Activated CD4-positive, alpha-beta T cell treated with anti-CD3 and anti-CD28 coated beads, Interleukin-2, amount 50 U/mL, for 16 hours (primary cell): ENCODE results near the gene UNC79.

Experiments
- DNase-seq: peaks from one replicate; pipeline ENCODE4 v3.0.0-alpha.2; 2020

UNC79 gene

DNA sequence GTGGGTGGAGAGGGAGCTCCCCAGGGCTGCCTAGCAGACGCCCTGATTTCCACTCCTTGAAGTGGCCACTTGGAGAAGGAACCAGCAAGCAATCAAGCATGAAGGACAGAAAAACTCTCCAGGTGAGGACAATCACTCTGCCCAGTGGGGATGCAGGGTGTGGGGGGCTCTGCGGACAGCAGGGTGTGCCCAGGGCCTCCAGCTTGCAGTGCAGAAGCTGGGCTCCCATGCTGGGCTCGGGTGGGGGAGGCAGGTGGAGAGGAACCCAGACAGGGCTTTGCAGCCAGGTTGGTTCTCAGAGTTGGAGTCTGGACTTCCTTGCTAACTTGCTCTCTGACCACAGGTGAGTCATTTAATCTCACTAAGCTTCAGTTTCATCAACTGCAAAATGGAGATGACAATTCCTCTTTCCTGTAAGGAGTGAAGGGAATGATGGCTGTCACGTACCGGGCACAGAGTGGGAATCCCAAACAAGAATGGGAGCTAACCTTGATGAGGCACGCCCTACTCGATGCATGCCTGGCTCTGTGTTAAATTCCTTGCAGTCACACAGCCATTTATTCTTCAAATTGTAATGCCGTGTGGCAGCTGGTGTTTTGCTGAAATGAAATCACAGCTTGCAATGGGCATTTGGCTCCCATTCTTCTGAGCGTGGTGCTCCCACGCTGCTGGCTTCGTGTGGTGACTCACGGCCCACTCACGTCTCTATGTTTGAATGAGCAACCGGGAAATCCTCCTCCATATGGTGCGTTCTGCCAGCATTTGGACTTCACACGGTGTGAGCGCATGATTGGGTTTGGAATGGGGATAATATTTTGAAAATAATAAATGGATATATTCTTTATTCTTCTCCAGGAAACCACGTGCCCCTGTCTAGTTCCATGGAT is 282.3 kb downstream of the UNC79 start:
- DNase-seq = no peak

DNA sequence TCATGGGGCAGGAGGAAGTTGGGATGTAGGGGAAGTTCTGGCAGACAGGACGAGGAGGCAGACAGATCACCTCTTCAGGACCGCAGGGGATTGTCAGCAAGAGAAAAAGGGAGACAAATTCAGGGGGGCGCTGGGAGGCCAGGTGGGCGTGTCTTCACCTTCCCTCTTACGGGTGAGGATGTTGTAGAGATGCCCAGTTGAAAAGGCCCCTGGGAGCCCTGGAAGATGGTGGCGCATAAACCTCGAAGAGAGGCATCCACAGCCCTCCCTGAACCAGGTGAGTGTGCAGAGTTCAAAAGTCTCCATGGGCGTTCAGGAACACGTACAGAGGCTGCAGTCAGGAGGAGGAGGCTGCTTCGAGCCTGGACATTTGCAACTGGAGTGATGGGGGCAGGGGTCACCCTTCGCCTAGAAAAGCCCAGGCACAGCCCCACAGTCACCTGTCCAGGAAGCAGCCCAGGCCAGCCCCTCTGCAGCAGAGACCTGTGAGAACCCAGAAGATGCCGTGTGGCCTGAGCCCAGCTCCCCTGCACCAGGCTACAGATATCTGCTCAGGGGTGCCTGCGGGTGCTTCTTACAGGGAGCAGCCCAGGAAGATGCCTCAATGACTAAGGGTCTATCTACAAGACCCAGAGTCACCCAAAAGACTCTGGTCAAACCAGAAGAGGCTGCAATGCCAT is 283.1 kb downstream of the UNC79 start:
- DNase-seq = no peak

DNA sequence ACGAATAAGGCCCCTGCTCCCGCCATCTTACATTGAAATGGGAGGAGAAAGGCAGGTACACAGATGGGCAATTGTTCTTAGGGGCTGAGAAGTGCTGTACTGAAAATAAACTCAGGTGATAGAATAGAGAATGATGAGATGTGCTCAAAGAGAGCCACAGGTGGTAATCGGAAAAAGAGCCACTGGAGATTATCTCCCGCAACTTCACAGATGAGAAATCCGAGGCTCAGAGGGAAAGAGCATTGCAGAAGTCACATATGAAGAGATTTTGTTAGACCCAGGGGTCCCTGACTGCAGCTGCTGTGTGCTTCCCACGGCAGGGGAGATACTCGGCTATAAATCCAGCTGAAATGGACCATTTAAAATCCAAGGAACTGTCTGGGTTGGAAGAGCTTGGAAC is 283.9 kb downstream of the UNC79 start:
- no peak for DNase-seq

DNA sequence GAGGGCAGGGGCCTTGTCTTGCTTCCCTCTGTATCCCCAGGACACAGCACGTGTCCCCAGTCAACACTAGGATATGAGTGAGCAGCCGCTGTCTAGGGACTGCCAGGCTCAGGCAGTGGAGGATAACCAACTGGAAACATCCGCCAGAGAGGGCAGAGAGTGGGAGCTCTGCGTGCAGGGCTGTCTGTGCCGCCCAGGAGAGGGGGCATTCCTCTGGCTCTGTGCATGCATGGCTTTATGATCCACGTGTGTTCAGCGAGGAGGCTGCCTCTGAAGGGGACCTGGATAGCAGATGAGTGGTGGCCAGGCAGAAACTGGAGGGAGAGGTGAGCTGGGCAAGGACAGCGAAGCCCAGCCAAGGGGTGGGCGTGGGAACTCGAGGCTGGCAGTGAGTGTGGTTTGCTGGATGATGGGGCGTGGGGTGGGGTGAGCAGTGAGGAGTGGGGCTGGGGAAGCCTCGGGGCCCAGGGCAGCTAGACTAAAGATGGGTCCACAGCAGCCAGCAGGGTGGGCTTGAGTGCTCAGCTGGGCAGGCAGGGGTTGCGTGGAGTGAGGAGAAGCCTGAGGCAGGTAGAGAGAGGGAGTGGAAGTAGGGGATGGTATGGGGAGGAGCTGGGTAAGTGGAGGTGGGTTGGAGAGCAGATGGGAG is 284.7 kb downstream of the UNC79 start:
- no peak for DNase-seq

DNA sequence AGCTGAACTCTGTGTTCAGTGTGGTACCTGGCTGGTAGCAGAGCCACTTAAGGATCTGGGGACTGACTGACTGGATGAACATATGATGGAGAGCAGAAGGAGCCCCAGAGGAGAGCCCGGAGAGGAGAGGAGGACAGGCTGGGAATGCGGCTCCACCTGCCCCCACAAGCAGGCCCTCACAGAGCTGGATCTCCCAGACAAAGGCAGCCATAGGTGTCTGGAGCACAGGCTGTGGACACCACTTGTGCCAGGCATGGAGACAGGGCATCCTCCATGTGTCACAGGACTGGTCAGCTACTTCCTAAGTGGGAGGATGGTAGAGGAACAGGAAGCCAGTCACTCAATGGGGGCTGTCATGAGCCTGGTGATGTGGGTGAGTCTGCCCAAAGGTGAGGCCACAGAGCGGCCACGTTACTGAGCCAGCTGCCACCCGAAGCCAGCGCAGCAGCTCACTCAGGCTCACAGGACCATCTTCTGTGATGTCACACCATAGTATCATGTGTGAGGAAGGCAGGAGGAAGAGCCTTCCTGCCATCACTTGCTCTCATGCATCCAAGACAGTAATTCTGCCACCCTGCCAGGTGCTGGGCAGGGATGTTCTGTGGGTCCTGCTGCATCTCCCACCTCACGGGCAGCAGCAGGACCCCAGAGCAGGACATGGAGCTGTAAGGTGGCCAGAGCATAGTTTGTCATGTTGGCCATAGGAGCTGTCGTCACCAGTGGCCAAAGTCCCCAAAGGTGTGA is 285.4 kb downstream of the UNC79 start:
- DNase-seq = no peak

DNA sequence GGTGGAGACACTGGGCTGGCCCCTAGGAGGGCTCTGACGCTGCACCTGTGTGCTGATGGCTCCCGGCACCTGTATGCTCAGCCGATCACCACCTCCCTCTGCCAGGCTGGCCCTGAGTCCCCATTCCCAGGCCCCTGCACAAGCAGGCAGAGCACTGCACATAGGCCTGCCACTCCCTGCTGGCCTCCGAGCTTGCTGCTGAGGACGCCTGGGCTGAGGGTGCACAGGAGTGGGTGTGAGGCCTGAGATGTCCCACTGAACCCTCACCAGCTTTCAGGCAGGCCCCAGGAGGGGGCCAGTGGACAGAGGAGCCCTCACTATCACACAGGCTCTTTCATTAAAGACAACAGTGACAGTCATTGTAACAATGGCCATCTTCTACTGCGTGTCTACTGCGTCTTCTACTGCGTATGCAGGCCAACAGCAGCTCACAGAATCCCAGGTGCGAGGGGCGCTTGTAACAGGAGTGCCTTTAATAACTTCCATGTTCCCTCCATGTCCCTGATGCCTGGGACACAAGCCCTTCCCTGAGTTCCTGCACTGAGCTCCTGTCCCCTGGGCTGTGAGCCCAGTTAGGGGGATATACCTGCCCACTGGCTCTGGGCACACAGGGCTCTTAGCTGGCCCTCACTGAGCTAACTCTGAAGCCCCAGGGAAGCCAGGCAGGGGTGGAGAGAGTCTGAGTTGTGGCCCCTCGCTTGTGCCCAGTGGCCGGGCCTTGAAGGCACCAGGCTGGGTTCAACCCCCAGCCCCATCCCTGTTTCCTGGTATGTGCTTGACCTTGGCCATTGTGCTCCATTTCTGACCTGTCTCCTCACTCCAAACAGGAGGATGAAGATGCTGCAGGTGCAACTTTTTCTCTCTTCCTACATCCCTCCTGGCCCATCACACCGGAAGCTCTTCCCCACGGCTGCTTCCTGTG is 286.3 kb downstream of the UNC79 start:
- DNase-seq = no peak

DNA sequence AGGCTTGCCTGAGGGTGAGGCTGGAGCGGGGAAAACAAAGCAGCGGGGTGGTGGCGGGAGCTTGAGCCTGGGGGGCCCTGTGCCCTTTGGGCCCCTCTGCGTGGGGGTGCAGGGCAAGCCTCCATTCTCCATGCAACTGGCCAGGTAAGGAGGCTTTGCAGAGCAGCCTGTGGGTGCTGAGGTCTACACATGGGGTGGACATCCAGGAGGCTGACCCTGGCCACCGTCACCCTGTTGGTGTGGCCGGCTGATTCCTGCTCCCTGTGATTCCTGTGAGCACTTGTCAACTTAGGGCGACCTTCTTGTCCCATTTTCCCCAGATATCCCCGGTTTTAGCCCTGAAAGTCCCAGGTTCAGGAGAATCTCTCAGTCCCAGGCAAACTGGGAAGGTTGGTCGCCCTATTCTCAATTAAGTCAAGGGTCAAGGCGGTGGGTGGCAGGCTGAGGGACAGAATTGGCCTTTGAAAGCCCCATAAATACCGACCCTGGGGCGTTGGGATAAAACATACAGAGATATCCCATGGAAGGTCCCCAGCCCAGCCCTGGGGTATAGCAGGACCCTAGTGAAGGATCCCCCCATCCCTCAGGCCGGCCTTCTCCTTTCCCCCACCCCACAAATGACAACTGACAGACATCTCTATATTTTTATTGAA is 287.1 kb downstream of the UNC79 start:
- DNase-seq = no peak

DNA sequence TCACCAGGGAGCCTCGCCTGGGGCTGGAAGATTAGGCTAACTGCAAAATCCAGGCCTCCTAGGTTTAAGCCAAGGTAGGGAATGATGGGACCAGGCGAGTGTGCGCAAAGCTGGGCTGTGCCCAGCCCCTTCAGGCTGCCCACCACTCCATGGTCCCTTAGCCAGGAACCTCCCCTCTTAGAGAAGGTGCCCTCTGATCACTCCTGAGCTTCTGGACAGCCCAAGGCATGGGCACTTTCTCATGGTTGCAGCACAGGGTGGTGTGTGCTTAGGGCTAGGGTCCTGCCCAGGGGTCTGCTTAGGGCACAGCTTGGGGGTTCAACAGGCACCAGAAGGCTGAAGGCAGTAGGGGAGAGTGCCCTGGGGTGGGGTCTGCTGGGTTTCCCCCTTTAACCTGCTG is 288.5 kb downstream of the UNC79 start:
- DNase-seq = no peak

DNA sequence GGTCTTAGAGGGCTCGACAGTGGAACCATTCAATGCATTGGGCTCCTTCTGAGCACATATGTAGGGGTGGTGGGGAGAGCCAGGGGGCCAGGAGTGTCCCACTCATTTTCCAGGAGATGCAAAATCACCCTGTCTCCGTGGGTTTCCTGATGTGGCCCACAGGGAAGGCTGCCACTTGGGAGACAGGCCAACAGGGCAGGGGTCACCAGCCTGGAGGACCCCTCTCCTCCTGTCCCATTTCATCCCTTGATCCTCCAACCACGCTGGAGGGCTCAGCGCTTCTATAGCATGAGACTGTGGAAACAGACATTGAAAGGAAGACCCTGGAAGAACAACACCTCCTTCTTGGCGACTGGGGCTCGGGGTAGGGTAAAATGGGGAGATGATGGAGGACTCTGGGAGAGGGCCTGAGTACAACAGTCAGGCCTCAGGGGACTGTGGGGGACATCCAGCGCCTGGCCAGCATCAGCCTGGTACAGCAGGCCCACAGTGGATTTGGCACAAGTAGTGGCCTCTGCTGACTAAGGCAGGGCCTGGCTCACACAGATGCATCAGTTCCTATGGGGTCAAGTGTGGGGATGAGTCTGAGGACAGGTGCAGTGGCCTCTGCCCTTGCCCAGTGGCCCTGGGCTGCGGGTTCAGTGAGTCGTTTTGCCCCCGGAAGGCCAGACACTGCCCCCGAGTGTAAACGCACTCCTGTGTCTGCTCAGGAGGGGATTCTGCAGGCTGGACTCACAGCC is 289.5 kb downstream of the UNC79 start:
- no peak for DNase-seq

DNA sequence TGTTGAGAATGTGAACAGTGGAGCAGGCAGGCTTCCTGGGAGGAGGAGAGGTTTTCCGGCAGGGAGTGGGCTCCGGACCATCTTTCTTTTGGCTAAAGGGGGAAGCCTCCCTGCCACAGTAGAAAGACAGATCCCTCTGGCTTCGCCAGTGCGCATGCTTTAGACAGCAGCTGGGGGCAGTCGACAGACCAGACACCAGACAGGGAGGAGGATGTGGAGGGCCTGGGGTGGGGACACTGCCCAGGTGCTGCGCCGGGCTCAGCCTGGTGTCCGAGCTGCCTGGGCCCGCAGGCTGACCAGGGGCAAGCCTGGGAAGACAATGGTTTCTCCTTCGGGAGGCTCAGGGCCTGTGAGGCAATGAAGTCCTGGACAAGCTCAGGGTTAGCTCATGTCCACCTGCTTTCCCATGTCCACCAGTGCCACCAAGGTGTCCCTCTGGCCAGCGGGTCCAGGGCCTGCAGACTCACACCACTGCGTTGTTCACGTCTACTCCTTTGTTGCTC is 290.3 kb downstream of the UNC79 start:
- no peak for DNase-seq

DNA sequence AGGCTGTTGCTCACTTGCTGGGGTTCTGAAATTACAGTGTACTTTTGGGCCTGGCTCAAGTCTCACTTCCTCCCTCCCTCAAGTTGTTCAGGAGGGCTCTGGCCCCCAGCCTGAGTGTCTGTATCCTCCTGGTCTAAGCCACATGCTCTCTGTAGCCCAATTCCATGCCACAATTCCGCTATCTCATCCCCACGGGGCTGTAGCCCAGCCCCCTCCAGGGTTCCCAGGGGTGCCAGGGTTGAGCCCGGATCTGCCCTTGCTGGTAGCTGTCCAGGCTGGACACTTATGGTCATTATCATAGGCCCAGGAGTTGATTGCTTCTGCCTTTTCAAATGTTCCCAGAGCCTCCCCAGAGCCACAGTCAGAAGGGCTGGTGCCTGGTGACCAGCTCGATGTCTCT is 292.3 kb downstream of the UNC79 start:
- DNase-seq = no peak

DNA sequence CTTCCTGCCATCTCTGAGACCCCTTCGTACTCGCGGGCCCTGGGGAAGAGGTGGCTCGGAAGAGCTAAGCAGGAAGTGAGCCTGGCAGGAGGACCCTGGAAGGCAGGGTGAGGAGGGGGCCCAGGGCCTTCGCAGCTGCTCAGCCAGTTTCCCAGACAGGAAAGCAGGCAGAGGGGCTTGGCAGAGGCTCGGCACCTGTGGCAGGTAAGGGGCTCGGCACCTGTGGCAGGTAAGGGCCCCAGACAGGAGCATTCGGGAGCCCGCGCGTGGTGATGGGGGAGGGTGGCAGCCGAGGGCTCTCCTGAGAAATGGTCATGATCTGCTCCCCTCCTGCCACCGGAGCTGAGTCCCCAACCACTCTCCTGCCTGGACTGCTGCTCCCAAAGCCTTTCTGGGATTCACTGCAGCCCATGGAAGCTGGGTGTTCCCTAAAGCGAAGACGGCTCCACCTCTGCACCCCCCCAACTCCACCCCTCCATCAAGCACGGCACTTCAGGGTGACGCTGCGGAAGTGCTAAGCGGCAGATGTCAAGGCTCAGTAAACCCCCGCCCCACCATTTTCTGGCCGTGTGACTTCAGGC is 294.4 kb downstream of the UNC79 start:
- DNase-seq = no peak

DNA sequence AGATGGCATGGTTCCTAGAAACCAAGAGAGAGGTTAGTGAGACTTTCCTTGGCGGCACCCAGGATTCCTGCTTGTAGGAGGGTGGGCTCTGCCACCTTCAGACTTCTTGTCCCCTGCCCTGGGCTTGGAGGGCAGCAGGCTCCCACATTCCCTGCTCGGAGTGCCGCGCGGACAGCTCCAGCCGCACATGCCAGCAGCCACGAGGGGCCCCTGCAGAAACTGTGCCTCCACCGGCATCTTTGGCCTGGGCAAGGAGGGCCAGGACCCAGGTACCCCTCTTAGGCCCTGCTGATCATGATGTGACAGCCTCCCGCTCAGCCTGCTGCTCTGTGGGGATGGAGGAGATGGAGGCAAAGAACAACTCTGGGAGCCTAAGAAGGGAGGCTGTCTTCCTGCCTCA is 295.3 kb downstream of the UNC79 start:
- no peak for DNase-seq

DNA sequence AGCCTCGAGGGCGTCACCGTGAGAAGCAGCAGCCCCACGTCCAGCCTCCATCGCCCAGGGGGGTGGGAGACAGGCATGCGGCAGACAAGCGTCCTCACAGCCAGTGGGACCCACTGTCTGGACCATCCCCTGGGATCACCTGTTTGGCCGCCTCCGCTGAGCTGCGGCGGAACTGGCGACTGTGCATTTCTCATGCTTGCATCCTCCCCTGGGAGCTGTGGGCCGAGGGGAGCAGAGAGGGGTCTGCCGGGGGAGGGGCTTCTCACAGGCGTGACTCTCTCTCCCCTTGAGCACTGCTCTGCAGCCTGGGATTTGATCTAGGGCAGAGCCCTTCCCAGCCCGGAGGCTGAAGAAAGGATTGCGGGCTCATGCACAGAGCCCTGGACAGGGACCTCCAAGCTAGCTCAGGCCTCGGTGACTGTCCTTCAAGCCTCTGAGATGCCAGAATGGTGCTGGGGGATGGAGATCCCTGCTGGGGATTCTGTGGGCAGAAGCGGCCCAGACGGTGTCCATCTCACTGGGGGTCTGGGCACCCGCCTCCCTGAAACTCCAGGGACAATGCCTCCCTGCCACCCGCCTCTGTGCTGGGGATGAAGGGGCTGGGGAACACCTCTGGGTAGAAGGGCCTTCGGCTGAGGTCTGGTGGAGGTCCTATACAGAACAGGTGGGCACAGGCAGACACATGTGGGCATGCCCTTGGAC is 296.5 kb downstream of the UNC79 start:
- DNase-seq = no peak

DNA sequence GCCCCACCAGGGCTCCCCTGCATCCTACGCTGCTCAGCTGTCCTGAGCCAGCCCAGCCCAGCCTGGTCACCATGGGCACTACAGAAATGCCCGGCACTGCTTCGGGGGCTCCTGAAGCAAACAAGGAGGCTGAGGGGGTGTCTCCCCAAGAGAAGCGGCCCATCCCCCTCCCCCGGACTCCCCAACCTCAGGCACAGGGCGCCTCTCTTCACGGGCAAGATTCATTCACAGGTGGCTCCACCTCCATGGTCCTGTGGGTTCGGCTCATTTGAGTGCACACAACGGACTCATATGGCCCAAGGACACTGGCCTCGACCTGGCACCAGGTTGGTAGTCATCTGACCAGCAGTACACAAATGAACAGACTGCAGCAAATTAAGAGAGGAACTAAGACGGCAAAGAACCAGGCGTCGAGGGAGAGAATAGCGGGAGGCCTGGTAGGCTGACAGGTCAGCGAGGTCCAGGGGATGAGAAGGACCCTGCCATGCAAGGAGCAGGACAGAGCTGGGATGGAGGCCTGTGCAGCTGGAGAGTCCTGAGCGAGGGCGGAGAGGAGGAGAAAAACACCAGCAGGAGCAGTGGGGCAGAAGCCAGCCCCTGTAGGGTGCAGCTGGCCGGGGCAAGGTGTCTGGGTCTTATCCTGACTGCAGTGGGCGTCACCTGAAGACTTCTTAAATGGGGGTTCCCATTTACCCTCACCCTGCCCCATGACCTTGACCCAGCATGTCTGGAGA is 297.3 kb downstream of the UNC79 start:
- no peak for DNase-seq

DNA sequence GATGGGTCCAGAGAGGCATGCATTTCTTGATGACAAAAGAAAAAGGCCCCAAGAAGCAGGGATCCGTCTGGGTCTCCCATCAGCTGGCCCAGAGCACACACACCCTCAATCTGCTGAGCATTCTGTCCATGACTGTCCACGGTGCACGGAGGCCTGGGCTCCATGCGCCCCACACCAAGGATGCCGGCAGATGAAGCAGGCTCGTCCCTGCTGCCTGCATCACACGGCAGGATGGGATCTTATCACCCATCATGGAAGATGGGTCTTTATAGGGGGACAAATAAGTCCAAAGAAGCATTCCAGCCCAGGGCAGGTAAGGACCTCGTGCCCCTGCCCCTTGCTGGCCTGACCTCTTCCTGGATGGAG is 297.9 kb downstream of the UNC79 start:
- no peak for DNase-seq

DNA sequence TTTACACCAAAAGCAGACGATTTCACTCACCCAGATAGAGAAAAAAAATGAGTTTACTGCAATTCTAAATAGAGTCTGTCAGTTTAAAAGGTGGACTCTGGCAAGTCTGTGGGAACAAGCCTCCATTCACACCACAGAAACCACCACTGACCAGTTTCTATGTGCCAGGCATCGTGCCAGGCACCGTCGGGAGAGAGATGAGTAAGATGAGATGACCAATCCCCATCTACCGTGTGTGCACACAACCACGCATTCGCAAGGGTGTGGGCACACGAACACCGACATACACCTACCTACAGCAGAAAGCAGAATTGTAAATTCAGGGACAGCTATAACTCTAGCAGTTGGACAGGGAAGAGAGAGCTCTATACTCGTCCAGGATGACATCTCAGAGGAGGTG is 299.3 kb downstream of the UNC79 start:
- no peak for DNase-seq

DNA sequence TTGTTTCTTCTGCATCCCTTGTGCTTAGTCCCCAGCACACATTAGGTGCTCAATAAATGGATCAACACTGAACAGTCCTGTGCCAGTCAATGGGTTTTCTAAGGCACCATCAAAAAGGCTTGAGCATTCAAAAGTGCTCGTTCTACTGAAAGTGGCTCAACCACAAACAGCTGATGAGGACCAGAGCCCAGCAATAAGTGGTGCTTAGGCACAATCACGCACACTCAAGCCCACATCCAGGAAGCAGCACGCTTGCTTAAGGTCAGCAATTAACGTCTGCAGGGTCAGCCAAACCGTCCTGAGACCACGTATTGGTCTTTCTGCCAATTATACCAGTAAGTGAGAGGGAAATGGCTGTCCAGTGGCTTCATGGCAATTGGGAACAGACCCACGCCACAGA is 301.0 kb downstream of the UNC79 start:
- no peak for DNase-seq

DNA sequence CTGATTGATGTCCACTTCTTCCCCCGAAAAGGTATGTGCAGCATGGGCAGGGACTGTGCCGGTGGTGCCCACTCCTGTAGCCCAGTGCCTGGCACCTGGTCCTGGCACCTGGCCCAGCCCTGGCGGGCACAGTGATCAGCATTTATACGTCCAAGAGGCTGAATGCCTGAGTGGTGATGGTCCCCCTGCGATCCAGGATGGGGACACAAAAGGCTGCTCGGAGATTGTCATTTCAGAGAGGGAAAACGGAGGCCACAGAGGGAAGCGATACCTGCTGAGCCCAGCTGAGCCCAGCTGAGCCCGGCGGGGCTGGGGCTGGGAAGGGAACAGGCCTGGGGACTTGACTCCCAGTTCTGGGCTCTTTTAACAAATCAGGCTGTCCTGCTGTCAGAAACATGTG is 301.8 kb downstream of the UNC79 start:
- no peak for DNase-seq
